ENCODE data around the gene C15orf39. TPM values are rescaled to one million over a fixed set of nuclear protein-coding genes. Genes with fewer than 3 reads are reported as not detected.

C15orf39 gene
- total and polyA plus RNA-seq, 2 experiments from 2014 or later: 5.1 to 12.5 TPM

DNA sequence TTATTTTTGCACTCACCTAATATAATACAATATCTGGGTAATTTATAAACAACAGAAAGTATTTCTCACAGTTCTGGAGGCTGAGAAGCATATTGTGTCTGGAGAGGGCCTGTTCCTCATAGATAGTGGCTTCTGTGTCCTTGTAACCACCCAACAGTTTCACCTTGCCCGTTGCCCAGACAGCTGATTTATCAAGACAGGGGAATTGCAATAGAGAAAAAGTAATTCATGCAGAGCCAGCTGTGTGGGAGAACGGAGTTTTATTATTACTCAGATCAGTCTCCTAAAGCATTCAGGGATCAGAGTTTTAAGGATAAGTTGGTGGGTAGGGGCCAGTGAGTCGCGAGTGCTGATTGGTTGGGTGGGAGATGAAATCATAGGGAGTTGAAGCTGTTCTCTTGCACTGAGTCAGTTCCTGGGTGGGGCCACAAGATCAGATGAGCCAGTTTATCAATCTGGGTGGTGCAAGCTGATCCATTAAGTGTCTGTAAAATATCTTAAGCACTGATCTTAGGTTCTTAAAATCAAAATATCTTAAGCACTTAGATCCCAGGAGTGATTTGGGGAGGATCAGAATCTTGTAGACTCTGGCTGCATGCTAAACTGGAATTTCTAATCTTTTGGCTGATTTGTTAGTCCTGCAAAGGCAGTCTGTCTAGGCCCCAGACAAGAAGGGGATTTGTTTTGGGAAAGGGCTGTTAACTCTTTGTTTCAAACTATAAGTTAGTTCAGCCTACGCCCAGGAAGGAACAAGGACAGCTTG is 33.9 kb upstream of the C15orf39 start:
- TF ChIP-seq EZH2phosphoT487 (IDR thresholded peaks at IDR 0.05; ENCODE audit: insufficient read depth, low read depth) (no peak), EZH2 (IDR thresholded peaks at IDR 0.05; ENCODE audit: insufficient read depth, poor library complexity, severe bottlenecking) (no peak)
- peak; percentile 72 for DNase-seq
- Histone ChIP-seq H3K27ac (peak overlapping the region; percentile 34), H3K9me2 (ENCODE audit: insufficient read depth) (no peaks in the 10 kb centered on the region), H3K36me3 (ENCODE audit: low read depth) (no peaks in the 10 kb centered on the region), H3K9ac (no peak overlapping the region), H3K4me1 (ENCODE audit: insufficient read depth) (peaks cover 28% of the 10 kb centered on the region), H4K20me1 (ENCODE audit: insufficient read depth) (no peaks in the 10 kb centered on the region), H3K79me2 (ENCODE audit: insufficient read depth) (no peaks in the 10 kb centered on the region), H3K9me3 (ENCODE audit: low read depth) (no peaks in the 10 kb centered on the region), H3K4me3 (no peak overlapping the region), H3F3A (ENCODE audit: insufficient read depth) (peaks cover 31% of the 10 kb centered on the region), H3K27me3 (replicated peaks; ENCODE audit: insufficient read depth) (no peaks in the 10 kb centered on the region), H3K4me2 (ENCODE audit: unreplicated experiment) (no peak overlapping the region), H2AFZ (no peak overlapping the region)
- in situ Hi-C loops (cut with MboI): no loop called here
- WGBS, 2 experiments (ENCODE audit: low coverage in 1 of 2, low lambda C conversion rate in 2 of 2, missing lambda C conversion rate in 2 of 2): 48 to 57% methylated on average over 5 of the region's 5 CpGs

DNA sequence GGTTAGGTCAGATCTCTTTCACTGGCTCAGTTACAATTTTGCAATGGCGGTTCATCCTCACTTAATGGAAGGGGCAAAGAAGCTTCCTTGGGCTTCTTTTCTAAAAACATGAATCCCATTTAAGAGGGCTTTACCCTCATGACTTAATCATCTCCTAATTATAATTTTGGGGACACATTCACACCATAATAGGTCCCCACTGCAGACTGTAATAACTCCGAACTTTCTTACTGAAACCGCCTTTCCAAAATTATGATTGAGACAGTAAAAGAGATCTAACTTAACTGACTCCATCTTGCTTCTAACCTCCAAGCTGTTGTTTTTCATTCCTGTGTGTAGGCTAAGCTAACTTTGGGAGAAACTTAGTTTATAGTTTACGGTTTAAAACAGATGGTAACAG is 33.3 kb upstream of the C15orf39 start:
- peaks cover 28% of the 10 kb centered on the region for H3K4me1 ChIP-seq (ENCODE audit: insufficient read depth)
- H3K27me3 ChIP-seq (replicated peaks; ENCODE audit: insufficient read depth): no peaks in the 10 kb centered on the region
- TF ChIP-seq EZH2 (IDR thresholded peaks at IDR 0.05; ENCODE audit: insufficient read depth, poor library complexity, severe bottlenecking) (no peak), EZH2phosphoT487 (IDR thresholded peaks at IDR 0.05; ENCODE audit: insufficient read depth, low read depth) (no peak)
- no peak for DNase-seq
- in situ Hi-C loops (cut with MboI): no loop called here
- no peaks in the 10 kb centered on the region for H3K36me3 ChIP-seq (ENCODE audit: low read depth)
- H3K79me2 ChIP-seq (ENCODE audit: insufficient read depth): no peaks in the 10 kb centered on the region
- no peak overlapping the region for H3K4me2 ChIP-seq (ENCODE audit: unreplicated experiment)
- no peak overlapping the region for H3K9ac ChIP-seq
- no peaks in the 10 kb centered on the region for H3K9me2 ChIP-seq (ENCODE audit: insufficient read depth)
- H3F3A ChIP-seq (ENCODE audit: insufficient read depth): peaks cover 31% of the 10 kb centered on the region
- no peaks in the 10 kb centered on the region for H4K20me1 ChIP-seq (ENCODE audit: insufficient read depth)
- H3K27ac ChIP-seq: no peak overlapping the region
- H3K4me3 ChIP-seq: no peak overlapping the region
- no peak overlapping the region for H2AFZ ChIP-seq
- 71 to 77% methylated on average over 4 of the region's 4 CpGs for WGBS, 2 experiments (ENCODE audit: low coverage in 1 of 2, low lambda C conversion rate in 2 of 2, missing lambda C conversion rate in 2 of 2)
- no peaks in the 10 kb centered on the region for H3K9me3 ChIP-seq (ENCODE audit: low read depth)

DNA sequence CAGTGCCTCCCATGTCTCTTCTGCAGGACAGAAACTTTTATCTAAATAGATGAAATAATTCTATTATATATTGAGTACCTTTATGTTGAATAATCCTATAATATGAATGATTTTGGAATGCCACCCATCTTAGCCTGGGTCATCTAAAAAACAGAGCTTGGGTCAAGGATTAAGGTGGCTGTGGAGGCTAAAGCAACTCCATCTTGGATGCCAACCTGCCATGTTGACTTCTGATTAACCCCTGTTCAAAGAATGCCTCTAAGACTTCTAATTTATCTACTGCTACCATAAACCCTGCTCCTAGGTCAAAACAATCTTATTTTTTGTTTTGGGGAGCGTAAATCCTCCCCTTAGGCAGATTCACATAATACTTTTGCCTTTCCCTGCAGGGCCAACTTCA is 31.5 kb upstream of the C15orf39 start:
- Histone ChIP-seq H3K27me3 (replicated peaks; ENCODE audit: insufficient read depth) (no peaks in the 10 kb centered on the region), H3K9me3 (ENCODE audit: low read depth) (no peaks in the 10 kb centered on the region), H3K9ac (no peak overlapping the region), H3F3A (ENCODE audit: insufficient read depth) (peaks cover 32% of the 10 kb centered on the region), H3K79me2 (ENCODE audit: insufficient read depth) (no peaks in the 10 kb centered on the region), H4K20me1 (ENCODE audit: insufficient read depth) (no peaks in the 10 kb centered on the region), H2AFZ (no peak overlapping the region), H3K4me1 (ENCODE audit: insufficient read depth) (peaks cover 30% of the 10 kb centered on the region), H3K4me2 (ENCODE audit: unreplicated experiment) (no peak overlapping the region), H3K4me3 (no peak overlapping the region), H3K36me3 (ENCODE audit: low read depth) (no peaks in the 10 kb centered on the region), H3K27ac (no peak overlapping the region), H3K9me2 (ENCODE audit: insufficient read depth) (no peaks in the 10 kb centered on the region)
- in situ Hi-C loops (cut with MboI): no loop called here
- TF ChIP-seq EZH2 (IDR thresholded peaks at IDR 0.05; ENCODE audit: insufficient read depth, poor library complexity, severe bottlenecking) (no peak), EZH2phosphoT487 (IDR thresholded peaks at IDR 0.05; ENCODE audit: insufficient read depth, low read depth) (no peak)
- DNase-seq: no peak
- 88 to 100% methylated on average over 1 of the region's 1 CpG for WGBS, 2 experiments (ENCODE audit: low coverage in 1 of 2, low lambda C conversion rate in 2 of 2, missing lambda C conversion rate in 2 of 2)

DNA sequence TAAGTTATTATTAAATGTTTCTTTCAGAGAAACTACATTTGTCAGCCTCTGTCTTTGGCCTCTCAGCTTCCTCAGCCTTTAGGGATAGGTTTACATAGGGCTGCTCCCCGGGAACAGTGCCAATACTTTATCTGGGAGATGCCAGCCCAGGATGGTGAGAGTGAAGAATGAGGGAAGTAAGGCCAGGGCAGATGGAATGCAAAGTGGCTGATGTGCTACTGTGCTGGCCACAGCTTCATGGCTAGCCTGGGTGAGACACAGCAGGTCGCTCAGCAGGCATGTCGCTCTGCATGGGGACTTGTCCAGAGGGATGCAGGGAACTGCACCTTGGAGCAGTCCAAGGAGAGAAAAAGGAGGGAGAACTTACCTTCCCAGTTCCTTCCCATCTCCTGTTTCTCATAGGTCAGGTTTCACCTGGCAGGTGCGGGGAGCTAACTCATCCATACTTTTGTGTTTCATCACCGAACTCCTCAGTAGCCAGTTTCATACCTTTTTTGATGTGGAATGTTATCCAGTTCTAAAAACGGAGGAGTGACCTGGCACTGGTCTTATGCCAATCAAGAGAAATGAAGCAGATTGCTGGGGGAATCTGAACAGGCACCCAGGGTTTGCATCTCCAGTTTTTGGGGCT is 30.9 kb upstream of the C15orf39 start:
- H3K4me1 ChIP-seq (ENCODE audit: insufficient read depth): peaks cover 36% of the 10 kb centered on the region
- no peak for TF ChIP-seq EZH2 (IDR thresholded peaks at IDR 0.05; ENCODE audit: insufficient read depth, poor library complexity, severe bottlenecking)
- in situ Hi-C loops (cut with MboI): no loop called here
- no peak overlapping the region for H2AFZ ChIP-seq
- 86 to 88% methylated on average over 6 of the region's 6 CpGs for WGBS, 2 experiments (ENCODE audit: low coverage in 1 of 2, low lambda C conversion rate in 2 of 2, missing lambda C conversion rate in 2 of 2)
- no peak overlapping the region for H3K9ac ChIP-seq
- H3K9me3 ChIP-seq (ENCODE audit: low read depth): no peaks in the 10 kb centered on the region
- H3K9me2 ChIP-seq (ENCODE audit: insufficient read depth): no peaks in the 10 kb centered on the region
- H3K27ac ChIP-seq: peak overlapping the region; percentile 46
- no peaks in the 10 kb centered on the region for H3K27me3 ChIP-seq (replicated peaks; ENCODE audit: insufficient read depth)
- H3K79me2 ChIP-seq (ENCODE audit: insufficient read depth): no peaks in the 10 kb centered on the region
- no peak overlapping the region for H3K4me3 ChIP-seq
- H4K20me1 ChIP-seq (ENCODE audit: insufficient read depth): no peaks in the 10 kb centered on the region
- H3K36me3 ChIP-seq (ENCODE audit: low read depth): no peaks in the 10 kb centered on the region
- peak; percentile 35 for DNase-seq
- no peak overlapping the region for H3K4me2 ChIP-seq (ENCODE audit: unreplicated experiment)
- peaks cover 35% of the 10 kb centered on the region for H3F3A ChIP-seq (ENCODE audit: insufficient read depth)

Measured in GM23248 (cell line).